ENCODE measurements around the gene RFX7. TPM values are rescaled to one million over a fixed set of nuclear protein-coding genes. Genes with fewer than 3 reads are reported as not detected.
"Not testable (repeated sequence)": the region's sequence is repeated elsewhere in the genome, so short reads cannot be mapped to it uniquely, and the experiment has no call there.

The RFX7 gene
- total RNA-seq, 1 experiment from 2014 or later = 43.4 TPM

DNA sequence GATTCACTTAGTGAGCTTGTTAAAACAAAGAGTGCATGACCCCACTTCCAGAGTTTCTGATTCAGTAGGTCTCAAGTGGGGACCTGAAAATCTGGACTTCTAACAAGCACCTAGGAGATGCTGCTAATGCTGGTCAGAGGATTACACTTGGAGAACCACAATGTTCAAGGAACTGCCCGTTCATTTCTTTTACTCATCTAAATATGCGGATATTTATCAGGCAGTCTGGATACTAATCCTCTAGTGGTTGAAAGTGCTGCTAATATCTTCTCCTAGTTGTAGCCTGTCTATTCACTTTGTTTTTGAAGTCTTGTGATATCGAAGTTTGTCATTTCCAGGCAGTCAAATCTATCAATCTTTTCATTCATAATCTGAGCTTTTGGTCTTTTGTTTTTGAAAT lies 86.8 kb downstream of the RFX7 start:
- Mint-ChIP-seq H3K36me3 (ENCODE audit: insufficient read depth in 1 of 3, low read depth in 3 of 3) (peaks cover 28 to 47% (median 41%) of the 10 kb centered on the region in 3 experiments), H3K27me3 (ENCODE audit: low read depth) (peaks cover 2% of the 10 kb centered on the region; the same call in 1 of the 2 replicates), H3K4me1 (peaks cover 16 to 35% of the 10 kb centered on the region in 2 experiments), H3K27ac (no peak overlapping the region), H3K4me3 (no peak overlapping the region), H3K9me3 (peaks cover 23 to 35% of the 10 kb centered on the region in 2 experiments)
- Histone ChIP-seq H3K18ac (ENCODE audit: insufficient read length, low read depth, low read length) (no peak overlapping the region), H3K23me2 (ENCODE audit: insufficient read length, low read depth, low read length, poor library complexity, severe bottlenecking) (no peaks in the 10 kb centered on the region), H3T11ph (ENCODE audit: low read length) (no peak overlapping the region), H3K79me2 (ENCODE audit: insufficient read depth, low read length) (peaks cover 6% of the 10 kb centered on the region; the same call in 1 of the 2 replicates), H3K23ac (ENCODE audit: insufficient read length, low read depth, low read length) (no peak overlapping the region), H4K91ac (ENCODE audit: insufficient read length, low read depth, low read length) (no peak overlapping the region), H3K27ac (ENCODE audit: insufficient read length, low read depth, low read length) (no peak overlapping the region), H2AK5ac (ENCODE audit: insufficient read length, low read length) (no peak overlapping the region), H3K4me1 (ENCODE audit: insufficient read depth, low read length) (no peaks in the 10 kb centered on the region), H3K9ac (ENCODE audit: extremely low read depth, insufficient read length, low read length) (no peak overlapping the region), H3K4ac (ENCODE audit: low read depth, low read length) (no peak overlapping the region), H3K27me3 (ENCODE audit: insufficient read depth, low read length) (no peaks in the 10 kb centered on the region), H3K14ac (ENCODE audit: insufficient read depth, low read length) (no peak overlapping the region), H2AFZ (ENCODE audit: low read length) (no peak overlapping the region), H4K20me1 (ENCODE audit: control insufficient read depth, insufficient read depth, insufficient read length) (no peaks in the 10 kb centered on the region), H4K8ac (replicated peaks; ENCODE audit: insufficient read length, low read depth, low read length) (no peak overlapping the region), H2BK15ac (ENCODE audit: low read depth, low read length) (no peak overlapping the region), H3K9me3 (ENCODE audit: control insufficient read depth, low read depth, low read length) (no peaks in the 10 kb centered on the region), H2BK12ac (ENCODE audit: insufficient read length, low read depth, low read length) (no peak overlapping the region), H2BK20ac (ENCODE audit: low read depth, low read length, poor library complexity, severe bottlenecking) (no peak overlapping the region), H3K79me1 (ENCODE audit: insufficient read depth, low read depth, low read length, poor library complexity, severe bottlenecking) (no peaks in the 10 kb centered on the region), H4K5ac (ENCODE audit: insufficient read length, low read depth, low read length) (no peak overlapping the region), H3K4me2 (ENCODE audit: insufficient read depth, insufficient read length, low read length) (no peak overlapping the region), H2BK120ac (ENCODE audit: low read depth, low read length, poor library complexity, severe bottlenecking) (no peak overlapping the region), H2BK5ac (ENCODE audit: insufficient read length, low read length) (no peak overlapping the region), H3K56ac (ENCODE audit: insufficient read length, low read depth, low read length) (no peak overlapping the region)
- no CpG with 5 or more reads among the region's 3 CpGs for WGBS (ENCODE audit: extremely low coverage, insufficient read length, low lambda C conversion rate)
- no peak for DNase-seq
- TF ChIP-seq CTCF (conservative IDR thresholded peaks at IDR 0.05) = no peak

DNA sequence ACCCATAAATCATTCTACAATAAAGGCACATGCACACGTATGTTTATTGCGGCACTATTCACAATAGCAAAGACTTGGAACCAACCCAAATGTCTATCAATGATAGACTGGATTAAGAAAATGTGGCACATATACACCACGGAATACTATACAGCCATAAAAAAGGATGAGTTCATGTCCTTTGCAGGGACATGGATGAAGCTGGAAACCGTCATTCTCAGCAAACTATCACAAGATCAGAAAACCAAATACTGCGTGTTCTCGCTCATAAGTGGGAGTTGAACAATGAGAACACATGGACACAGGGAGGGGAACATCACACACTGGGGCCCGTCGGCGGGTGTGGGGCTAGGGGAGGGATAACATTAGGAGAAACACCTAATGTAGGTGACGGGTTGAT lies 88.4 kb downstream of the RFX7 start:
- H2AFZ ChIP-seq (ENCODE audit: low read length); H3K56ac ChIP-seq (ENCODE audit: insufficient read length, low read depth, low read length); H3K23ac ChIP-seq (ENCODE audit: insufficient read length, low read depth, low read length); H4K5ac ChIP-seq (ENCODE audit: insufficient read length, low read depth, low read length); H3K27ac Mint-ChIP-seq; H2BK120ac ChIP-seq (ENCODE audit: low read depth, low read length, poor library complexity, severe bottlenecking); H3K18ac ChIP-seq (ENCODE audit: insufficient read length, low read depth, low read length); H2BK12ac ChIP-seq (ENCODE audit: insufficient read length, low read depth, low read length); H2BK15ac ChIP-seq (ENCODE audit: low read depth, low read length); H2BK20ac ChIP-seq (ENCODE audit: low read depth, low read length, poor library complexity, severe bottlenecking); H2BK5ac ChIP-seq (ENCODE audit: insufficient read length, low read length); H3T11ph ChIP-seq (ENCODE audit: low read length); H3K79me1 ChIP-seq (ENCODE audit: insufficient read depth, low read depth, low read length, poor library complexity, severe bottlenecking); H3K14ac ChIP-seq (ENCODE audit: insufficient read depth, low read length); H2AK5ac ChIP-seq (ENCODE audit: insufficient read length, low read length); H3K9ac ChIP-seq (ENCODE audit: extremely low read depth, insufficient read length, low read length); H3K27ac ChIP-seq (ENCODE audit: insufficient read length, low read depth, low read length); H3K27me3 Mint-ChIP-seq (ENCODE audit: low read depth); H3K4me1 ChIP-seq (ENCODE audit: insufficient read depth, low read length); H3K4me2 ChIP-seq (ENCODE audit: insufficient read depth, insufficient read length, low read length); DNase-seq; H3K23me2 ChIP-seq (ENCODE audit: insufficient read length, low read depth, low read length, poor library complexity, severe bottlenecking); H4K8ac ChIP-seq (replicated peaks; ENCODE audit: insufficient read length, low read depth, low read length); H3K4ac ChIP-seq (ENCODE audit: low read depth, low read length); H4K91ac ChIP-seq (ENCODE audit: insufficient read length, low read depth, low read length); H3K9me3 ChIP-seq (ENCODE audit: control insufficient read depth, low read depth, low read length); H4K20me1 ChIP-seq (ENCODE audit: control insufficient read depth, insufficient read depth, insufficient read length); H3K4me3 Mint-ChIP-seq; H3K27me3 ChIP-seq (ENCODE audit: insufficient read depth, low read length): not testable (repeated sequence)
- Mint-ChIP-seq H3K9me3 (peaks cover 23 to 37% of the 10 kb centered on the region in 2 experiments), H3K4me1 (peaks cover 14 to 38% of the 10 kb centered on the region in 2 experiments), H3K36me3 (ENCODE audit: insufficient read depth in 1 of 3, low read depth in 3 of 3) (peaks cover 28 to 47% (median 41%) of the 10 kb centered on the region in 3 experiments)
- peaks cover 11% of the 10 kb centered on the region; the same call in 1 of the 2 replicates for H3K79me2 ChIP-seq (ENCODE audit: insufficient read depth, low read length)
- no CpG with 5 or more reads among the region's 10 CpGs for WGBS (ENCODE audit: extremely low coverage, insufficient read length, low lambda C conversion rate)

All from H9 (cell line).